Heart left ventricle (tissue), 16 donors: Measurements from ENCODE around the gene COLGALT1. TPM values are rescaled to one million over a fixed set of nuclear protein-coding genes. Genes with fewer than 3 reads are reported as not detected.
"Not testable (repeated sequence)": the region's sequence is repeated elsewhere in the genome, so short reads cannot be mapped to it uniquely, and the experiment has no call there.

Experiments
- ATAC-seq, 4 donors: fragments of 200-7000 bp; cut with Tn5 transposase; one replicate each; pipeline ENCODE4 v1.9.1; 2020 to 2022; ENCODE audit warnings: moderate library complexity in 4 of 4, mild to moderate bottlenecking in 3 of 4, moderate number of reproducible peaks in 1 of 4
- DNase-seq, 5 donors: peaks; one replicate each; pipeline ENCODE4 v3.0.0-alpha.2; 2020
- H3K27ac ChIP-seq, 12 donors: fragments of 200-600 bp; sonication (generic) in 4 of 12; one replicate each; pipeline versions ENCODE4 v1.5.0 to v1.8.0; 2016 to 2022; ENCODE audit warnings: mild to moderate bottlenecking in 2 of 12
- H3K27me3 ChIP-seq, 9 donors: fragments of 200-600 bp; sonication (generic) in 2 of 9; one replicate each; pipeline versions ENCODE4 v1.5.1 to v1.8.0; 2016 to 2022; ENCODE audit warnings: mild to moderate bottlenecking in 3 of 9
- H3K36me3 ChIP-seq, 9 donors: fragments of 200-600 bp; sonication (generic) in 2 of 9; one replicate each; pipeline versions ENCODE4 v1.5.0 to v1.8.0; 2018 to 2022; ENCODE audit warnings: mild to moderate bottlenecking in 2 of 9
- H3K4me1 ChIP-seq, 12 donors: fragments of 200-600 bp; sonication (generic) in 4 of 12; one replicate each; pipeline versions ENCODE4 v1.5.0 to v1.8.0; 2016 to 2022; ENCODE audit warnings: mild to moderate bottlenecking in 3 of 12
- H3K4me3 ChIP-seq, 12 donors: fragments of 200-600 bp; sonication (generic) in 4 of 12; one replicate each; pipeline versions ENCODE4 v1.5.0 to v1.8.0; 2017 to 2022; ENCODE audit warnings: mild to moderate bottlenecking in 9 of 12, moderate library complexity in 4 of 12
- H3K9me3 ChIP-seq, 12 donors: fragments of 200-600 bp; sonication (generic) in 4 of 12; one replicate each; pipeline versions ENCODE4 v1.5.0 to v1.8.0; 2016 to 2022; ENCODE audit warnings: mild to moderate bottlenecking in 1 of 12
- CTCF ChIP-seq, 12 donors: fragments of 200-600 bp; sonication (generic) in 4 of 12; IDR thresholded peaks; one replicate each; pipeline versions ENCODE4 v1.5.0 to v1.8.0; 2018 to 2022; ENCODE audit warnings: antibody characterized with exemption in 12 of 12, mild to moderate bottlenecking in 5 of 12
- POLR2A ChIP-seq, 2 donors: fragments of 450-650 bp; IDR thresholded peaks; one replicate each; pipeline ENCODE4 v1.6.1; 2017; ENCODE audit warnings: antibody characterized with exemption in 2 of 2, mild to moderate bottlenecking in 2 of 2, moderate library complexity in 2 of 2
- WGBS, 4 donors: extraction: QIAGEN DNeasy Blood & Tissue Kit in 2 of 4; methylation state at CpG; one replicate each; pipeline versions ENCODE4 v1.1.5 to v1.1.7; 2013 to 2018; 5-methylcytosine and 5-hydroxymethylcytosine counted together
- intact Hi-C, 10 donors: fragments of 100-400 bp; cut with DNase I; formaldehyde crosslinking; loops; one replicate each; pipeline versions ENCODE4 v1.11.1 to v1.14.2; 2022
- polyA plus RNA-seq, 2 donors: library from polyadenylated mRNA; stranded (reverse); fragments of 200-250 nt; gene quantifications; one replicate each; pipeline ENCODE4 v1.2.3, GENCODE V29; 2013
- total RNA-seq, 9 donors: library from RNA; depleted of rRNA in 2 of 9; stranded (reverse); fragments of >200 nt in 2 of 9; fragmentation: NEBNext Ultra II Directional in 3 of 9; extraction: Animal tissue kit (Norgen Biotek cat#: 25700) in 3 of 9; gene quantifications; one replicate each; pipeline versions ENCODE4 v1.1.0 to v1.2.4, GENCODE V29; 2016 to 2023
- donor health status: ischemic (EF 13 %, LVEDD 7.1; RV severe dilation, severe dysfunction).
- donor health status: healthy with polysubstance abuse.
- donor health status: DM: no; HTN: yes; CAD: no.
- donor health status: DM: no; HTN: no; CAD: no.
- donor health status: ischemic (EF 25% LVEDD 6.9; RV normal size, moderate dysfunction).
- donor health status: ischemic (EF 25% LVEDD 5.7; RV mildly dilated, moderate dysfunction).
- donor health status: healthy.
- donor health status: DM: yes; HTN: yes; CAD: no.
- donor health status: ischemic (EF 35%, LVEDD 5.7; RV mildly dilated, moderate dysfunction).
- donor health status: nonischemic (EF 11% LVEDD 7.7; RV severe dilation, severe dysfunction).
- donor health status: DM: yes; HTN: yes; CAD: no.
- donor health status: PGD.
- donor health status: ischemic (EF 29% LVEDD 5.4; RV normal size, mild dysfunction).
- donor health status: nonischemic (EF 23%, LVEDD 6.1; RV moderate dilation, normal function).

The COLGALT1 gene
- total and polyA plus RNA-seq, 11 donors, result 16.1 to 117 (median 32.6) TPM

GRCh38 chr19:17590866-17591265 lies 35.4 kb downstream of the COLGALT1 start:
- no peaks in the 10 kb centered on the region for H3K36me3 ChIP-seq
- H3K4me1 ChIP-seq, result no peaks in the 10 kb centered on the region
- no peak overlapping the region for H3K4me3 ChIP-seq
- no peaks in the 10 kb centered on the region for H3K9me3 ChIP-seq
- TF ChIP-seq POLR2A (IDR thresholded peaks at IDR 0.05) (no peak), CTCF (IDR thresholded peaks at IDR 0.05) (no peak)
- ATAC-seq (no peak), DNase-seq (no peak)
- WGBS, 4 donors, result 0 to 91% (median 26%) methylated on average over 1 of the region's 1 CpG
- intact Hi-C loops, result no loop called here
- peaks cover 0 to 12% (median 0%) of the 10 kb centered on the region in 9 donors for H3K27me3 ChIP-seq
- H3K27ac ChIP-seq, result no peak overlapping the region

GRCh38 chr19:17594296-17594695 lies 38.8 kb downstream of the COLGALT1 start:
- ATAC-seq, DNase-seq, H3K9me3 ChIP-seq, intact Hi-C loops, H3K4me1 ChIP-seq, H3K4me3 ChIP-seq, H3K27ac ChIP-seq, H3K36me3 ChIP-seq: not testable (repeated sequence)
- H3K27me3 ChIP-seq, result peaks cover 0 to 12% (median 0%) of the 10 kb centered on the region in 9 donors
- whole genome bisulfite sequencing, 4 donors, result 82 to 87% (median 83%) methylated on average over 7 of the region's 7 CpGs

- H3K27me3 ChIP-seq, result peaks cover 0 to 10% (median 3%) of the 10 kb centered on the region in 9 donors
- H3K27ac ChIP-seq, ATAC-seq, DNase-seq, H3K4me3 ChIP-seq, H3K9me3 ChIP-seq, H3K4me1 ChIP-seq, intact Hi-C loops, H3K36me3 ChIP-seq: not testable (repeated sequence)
- WGBS, 4 donors, result 83 to 90% (median 87%) methylated on average over 8 of the region's 8 CpGs
These were observed 42.6 kb downstream of the COLGALT1 start for GRCh38 chr19:17598063-17598462.

GRCh38 chr19:17598953-17599352 lies 43.5 kb downstream of the COLGALT1 start:
- no peaks in the 10 kb centered on the region for H3K36me3 ChIP-seq
- H3K9me3 ChIP-seq, result no peaks in the 10 kb centered on the region
- H3K4me1 ChIP-seq, result no peaks in the 10 kb centered on the region
- no peak for DNase-seq
- WGBS, 4 donors, result 76 to 88% (median 81%) methylated on average over 9 of the region's 9 CpGs
- intact Hi-C loops, result no loop called here
- no peak overlapping the region for H3K27ac ChIP-seq
- no peak for ATAC-seq
- no peak overlapping the region for H3K4me3 ChIP-seq
- TF ChIP-seq POLR2A (IDR thresholded peaks at IDR 0.05) (no peak), CTCF (IDR thresholded peaks at IDR 0.05) (no peak)
- peaks cover 0 to 13% (median 6%) of the 10 kb centered on the region in 9 donors for H3K27me3 ChIP-seq

GRCh38 chr19:17599780-17600179 lies 44.3 kb downstream of the COLGALT1 start:
- TF ChIP-seq POLR2A (IDR thresholded peaks at IDR 0.05) (no peak), CTCF (IDR thresholded peaks at IDR 0.05) (no peak)
- 46 to 59% (median 52%) methylated on average over 10 of the region's 10 CpGs for WGBS, 4 donors
- no peak overlapping the region for H3K4me3 ChIP-seq
- DNase-seq (no peak), ATAC-seq (no peak)
- no peaks in the 10 kb centered on the region for H3K9me3 ChIP-seq
- H3K27me3 ChIP-seq, result peaks cover 0 to 20% (median 6%) of the 10 kb centered on the region in 9 donors
- H3K36me3 ChIP-seq, result no peaks in the 10 kb centered on the region
- no peaks in the 10 kb centered on the region for H3K4me1 ChIP-seq
- intact Hi-C loops, result loop anchor here in 4 of 10 donors (10.0 kb wide), 3 partner anchors 165 to 185 kb away; no protein-coding TSS in a partner anchor
- no peak overlapping the region for H3K27ac ChIP-seq
